Head of caudate nucleus (tissue), 42 donors: ENCODE results near the gene TADA2A.
A peak's percentile ranks its signal among the peaks of the same experiment; 100 is the strongest.

Source experiments
- DNase-seq, 42 donors: peaks; one replicate each; pipeline versions ENCODE4 v3.0.0 to v3.0.0-alpha.2; 2020 to 2021; ENCODE audit warnings: mixed read lengths in 7 of 42
- intact Hi-C: fragments of 100-400 bp; cut with DNase I; formaldehyde crosslinking; loops from one replicate; pipeline ENCODE4 v1.15.0; 2022

The TADA2A gene

GRCh38 chr17:37406635-37407461, at the start of gene TADA2A, which contains the start of gene ACACA:
Gene TADA2A (plus strand): TSS chr17:37406886. CDS start chr17:37411366, 4,480 bp downstream.
Gene ACACA (minus strand): TSS chr17:37406836. CDS start chr17:37406299, 537 bp downstream.
- intact Hi-C loops, result loop anchor here (5.0 kb wide), 2 partner anchors 35 to 50 kb away; no protein-coding TSS in a partner anchor
- peak; percentile 40 to 89 (median 74) for DNase-seq

- DNase-seq, result peak; percentile 32 to 83 (median 64)
- intact Hi-C loops, result loop anchor here (5.0 kb wide), 1 partner anchor 49 kb away; the partner anchor contains the start of genes ACACA and TADA2A
Observed at GRCh38 chr17:37358098-37358829, 48.4 kb upstream of the TADA2A start.

DNA sequence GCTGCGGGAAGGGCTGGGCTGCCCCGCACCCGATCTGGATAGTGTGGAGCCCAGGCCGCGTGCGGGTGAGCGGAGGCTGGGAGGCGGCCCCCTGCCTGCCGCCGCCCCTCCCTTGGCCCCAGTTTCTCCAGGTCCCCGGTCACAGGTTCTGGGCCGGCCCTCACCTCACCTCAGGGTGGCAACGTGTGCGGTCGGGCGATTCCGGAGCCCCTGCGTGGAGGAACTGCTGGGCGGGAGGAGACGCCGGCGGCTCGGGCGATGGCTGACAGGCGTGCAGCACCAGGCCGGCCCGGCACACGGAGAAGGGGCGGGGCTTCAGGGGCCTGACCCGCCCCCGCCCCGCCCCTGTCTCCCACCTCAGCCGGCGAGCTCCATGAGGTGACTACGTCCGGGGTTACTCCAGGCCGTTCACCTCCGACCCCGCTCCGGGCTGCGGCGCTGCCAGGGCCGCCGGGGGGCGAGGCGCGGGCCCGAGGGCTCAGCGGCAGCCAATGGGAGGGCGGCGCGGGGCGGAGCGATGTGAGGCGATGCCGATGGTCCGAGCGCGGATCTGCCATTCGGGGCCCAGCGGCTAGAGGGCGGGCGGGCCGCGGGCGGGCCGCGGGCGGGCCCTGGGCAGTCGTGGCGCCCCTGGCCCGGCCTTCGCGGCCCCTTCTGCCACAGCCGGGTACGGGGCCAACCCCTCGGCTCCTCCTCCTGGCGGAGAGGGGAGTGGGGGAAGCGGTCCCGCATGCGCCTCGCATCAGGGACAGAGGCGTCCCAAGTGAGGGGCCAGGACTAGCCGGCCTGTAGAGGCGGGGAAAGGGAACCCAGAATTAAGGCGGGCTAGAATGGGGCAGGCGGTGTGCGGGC, 47.6 kb upstream of the TADA2A start:
- intact Hi-C loops, result loop anchor here (5.0 kb wide), 1 partner anchor 48 kb away; the partner anchor contains the start of genes ACACA and TADA2A

GRCh38 chr17:37359682-37360188, 47.0 kb upstream of the TADA2A start:
- peak in 4 of 42 donors; percentile 4 to 13 (median 6) for DNase-seq
- intact Hi-C loops, result loop anchor here (5.0 kb wide), 1 partner anchor 48 kb away; the partner anchor contains the start of genes ACACA and TADA2A

More for the DNA sequence above, 47.6 kb upstream of the TADA2A start:
- peak; percentile 82 to 97 (median 94) for DNase-seq

DNA sequence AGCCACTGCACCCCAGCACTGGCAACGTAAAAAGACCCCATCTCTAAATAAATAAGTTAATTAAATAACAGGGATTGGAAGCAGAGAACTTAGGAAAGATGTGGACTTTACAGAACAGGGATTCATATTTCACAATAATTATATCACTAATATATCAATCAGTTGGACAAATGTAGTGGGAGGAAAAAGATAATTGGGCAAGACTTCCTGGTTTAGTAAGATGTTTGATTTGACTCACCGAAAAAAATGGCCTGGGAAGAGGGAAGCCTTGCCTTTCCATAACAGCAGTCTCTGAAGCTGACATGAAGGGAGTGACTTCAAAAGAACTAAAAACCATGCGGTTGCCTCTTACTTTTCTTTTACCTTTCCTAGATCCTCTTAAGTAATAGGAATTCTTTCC, 46.1 kb upstream of the TADA2A start:
- no peak for DNase-seq
- intact Hi-C loops, result no loop called here

GRCh38 chr17:37361543-37361942, 45.1 kb upstream of the TADA2A start:
- DNase-seq, result no peak
- intact Hi-C loops, result no loop called here

DNA sequence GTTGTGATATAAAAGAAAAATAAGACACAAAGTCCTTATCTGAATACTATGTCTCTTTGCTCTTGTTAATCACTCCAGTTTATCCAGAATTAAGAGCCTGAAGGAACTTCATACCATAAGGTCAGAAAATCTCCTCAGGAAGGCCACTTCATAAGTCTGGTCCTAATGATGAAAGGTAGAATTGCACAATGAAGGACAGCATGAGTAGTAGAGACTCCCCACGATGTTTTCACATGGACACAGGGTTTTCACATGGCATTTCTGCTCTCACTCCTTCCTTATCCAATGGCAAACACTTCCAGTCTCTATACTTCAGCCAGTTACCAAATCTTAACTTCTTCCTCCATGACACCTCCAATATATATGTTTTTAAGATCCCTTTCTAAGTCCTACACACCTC, 41.1 kb upstream of the TADA2A start:
- DNase-seq, result no peak
- intact Hi-C loops, result no loop called here

DNA sequence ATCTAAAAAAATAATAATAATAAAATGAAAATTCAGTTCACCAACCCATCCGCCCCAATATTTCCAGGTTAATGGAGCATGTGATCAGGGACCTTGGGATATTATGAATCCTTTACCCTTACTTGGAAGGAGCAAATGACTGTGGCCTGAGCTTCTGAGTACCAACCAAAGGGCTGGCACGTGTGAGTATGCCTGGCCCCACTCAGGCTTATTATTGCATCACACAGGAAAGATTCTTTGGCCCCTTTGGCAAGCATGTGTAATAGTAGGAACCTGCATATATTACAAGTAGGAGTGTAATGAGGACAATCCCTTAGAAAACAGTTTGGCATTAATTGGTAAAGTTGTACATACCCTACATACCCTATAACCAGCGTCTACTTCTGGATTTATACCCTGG, 38.1 kb upstream of the TADA2A start:
- intact Hi-C loops, result no loop called here
- no peak for DNase-seq

DNA sequence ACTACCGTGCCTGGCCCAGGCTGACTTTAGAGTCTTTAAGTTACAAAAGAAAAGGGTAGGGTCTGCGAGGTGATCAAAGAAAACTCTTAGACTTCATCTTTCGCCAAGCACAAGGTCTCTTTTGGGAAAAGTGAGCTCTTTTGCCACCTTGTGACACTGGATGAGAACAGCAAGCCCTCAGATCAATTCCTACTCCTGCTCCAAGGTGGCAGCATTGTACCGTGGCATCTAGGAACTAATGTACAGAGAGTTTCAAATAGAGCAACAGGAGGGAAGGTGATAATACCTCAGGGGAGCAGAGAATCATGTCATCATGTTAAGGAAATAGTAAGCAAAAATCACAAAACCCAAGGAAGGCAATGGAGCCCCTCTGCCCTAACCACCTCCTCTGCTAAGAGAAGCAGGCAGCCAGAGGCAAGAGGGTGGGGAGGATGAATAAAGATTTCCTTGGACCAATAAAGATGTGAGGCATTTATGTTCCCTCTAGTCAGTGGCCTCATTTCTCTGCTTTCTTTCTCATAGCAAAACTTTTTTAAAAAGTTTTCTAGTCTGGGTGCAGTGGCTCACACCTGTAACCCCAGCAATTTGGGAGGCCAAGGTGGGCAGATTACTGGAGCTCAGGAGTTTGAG, 33.0 kb upstream of the TADA2A start:
- intact Hi-C loops, result loop anchor here (5.0 kb wide), 1 partner anchor 34 kb away; the partner anchor contains the start of genes ACACA and TADA2A
- peak in 41 of 42 donors; percentile 42 to 87 (median 72) for DNase-seq

DNA sequence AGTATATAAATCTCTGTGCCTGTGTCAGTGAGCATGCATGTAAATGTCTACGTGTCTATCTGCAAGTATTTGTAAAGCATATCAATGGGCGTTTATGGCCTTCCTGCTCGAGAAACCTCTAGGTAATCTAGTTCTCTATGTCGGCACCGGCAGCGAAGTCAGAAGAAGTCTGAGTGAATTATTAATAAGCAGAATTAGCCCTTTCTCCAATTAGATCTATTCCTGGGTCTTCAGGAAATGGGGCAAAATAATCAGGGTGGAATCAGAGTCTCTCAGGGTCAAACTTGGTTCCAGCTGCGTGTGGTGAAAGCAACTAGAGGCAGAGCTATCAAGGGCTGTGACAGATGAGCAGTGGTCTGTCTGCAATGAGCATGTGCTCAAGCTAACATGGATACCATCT, 31.0 kb upstream of the TADA2A start, which contains the start of gene C17orf78:
Gene C17orf78, plus strand, starts transcription at position 280 of the 400 bp plus-strand sequence. Its CDS starts 108 bp downstream, at position 388.
- DNase-seq, result no peak
- intact Hi-C loops, result no loop called here

DNA sequence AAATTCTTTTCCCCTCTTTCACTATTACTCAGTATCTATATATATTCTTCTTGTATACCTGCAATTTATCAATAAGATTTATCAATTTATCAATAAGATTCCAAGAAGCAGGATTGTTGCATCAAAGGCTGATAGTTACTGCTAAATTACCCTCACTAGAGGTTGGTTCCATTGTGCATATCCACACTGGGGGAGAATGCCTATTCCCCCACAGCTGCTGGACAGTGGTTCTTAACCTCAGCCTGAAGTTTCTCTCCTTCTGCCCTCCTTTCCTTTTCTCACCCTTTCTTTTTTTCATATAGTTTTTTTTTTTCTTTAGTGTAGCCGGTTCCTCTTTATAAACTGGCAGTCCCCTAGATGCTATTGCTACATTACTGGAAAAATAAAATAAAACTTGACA, 24.6 kb upstream of the TADA2A start:
- DNase-seq, result no peak
- intact Hi-C loops, result no loop called here

DNA sequence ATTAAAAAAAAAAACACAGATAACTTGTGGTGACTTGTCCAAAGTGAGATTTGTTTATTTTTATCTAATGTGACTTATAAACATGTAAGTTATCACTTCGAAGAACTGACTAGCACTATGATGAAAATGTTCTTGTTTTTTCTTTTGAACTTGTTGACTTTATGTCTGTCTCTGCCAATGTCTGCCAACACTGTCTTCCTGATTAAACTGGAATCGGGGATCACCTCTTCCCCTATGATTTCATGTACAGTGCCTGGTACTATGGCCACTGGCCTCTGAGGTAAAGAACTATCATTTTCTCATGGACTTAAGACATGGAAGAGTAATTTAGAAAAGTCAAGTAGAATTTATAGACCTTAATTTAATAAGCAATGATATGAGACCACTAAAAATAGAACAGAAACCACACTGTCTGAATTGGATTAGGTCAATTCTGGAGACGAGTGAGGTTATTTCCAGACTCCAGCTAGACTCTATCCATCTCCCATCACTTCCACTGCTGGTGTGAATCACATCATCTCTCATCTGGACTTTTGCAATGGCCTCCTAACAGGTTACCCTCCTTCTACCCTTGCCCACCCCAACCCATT, 22.0 kb upstream of the TADA2A start:
- no peak for DNase-seq
- intact Hi-C loops, result no loop called here

GRCh38 chr17:37385474-37385990, 21.2 kb upstream of the TADA2A start:
- intact Hi-C loops, result no loop called here
- DNase-seq, result no peak

DNA sequence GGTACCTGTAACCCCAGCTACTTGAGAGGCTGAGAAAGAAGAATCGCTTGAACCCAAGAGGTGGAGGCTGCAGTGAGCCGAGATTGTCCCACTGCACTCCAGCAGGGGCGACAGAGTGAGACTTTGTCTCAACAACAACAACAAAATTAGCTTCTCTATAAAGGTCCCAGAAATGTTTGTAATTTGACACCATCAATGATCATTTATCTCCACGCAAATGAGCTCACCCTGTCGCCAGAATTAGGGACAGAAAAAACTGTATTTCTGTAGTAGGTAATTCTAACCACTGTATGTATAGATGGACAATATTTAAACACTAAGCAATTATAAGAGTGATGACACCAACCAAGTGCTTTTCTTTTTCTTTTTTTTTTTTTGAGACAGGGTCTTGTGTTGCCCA, 20.2 kb upstream of the TADA2A start:
- intact Hi-C loops, result no loop called here
- no peak for DNase-seq

DNA sequence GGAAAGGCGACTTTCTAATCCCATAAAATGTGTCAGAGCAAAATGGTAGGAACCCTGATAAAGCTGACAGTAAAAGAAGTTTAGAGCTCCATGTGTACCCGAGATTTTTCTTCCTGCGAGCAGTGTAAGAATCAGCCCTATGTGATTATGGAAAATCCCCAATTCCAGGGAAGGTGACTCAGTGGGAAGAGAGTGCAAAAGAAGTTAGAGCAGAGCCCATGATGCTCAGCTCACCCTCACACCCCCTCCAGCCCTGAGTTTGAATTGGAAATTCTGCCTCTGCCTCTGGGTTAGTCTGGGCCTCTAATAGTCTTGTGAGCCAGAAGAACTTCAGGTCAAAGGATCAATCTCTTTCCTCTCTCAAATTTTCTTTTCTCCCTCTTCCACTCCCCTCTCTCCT, 18.4 kb upstream of the TADA2A start:
- intact Hi-C loops, result no loop called here
- DNase-seq, result peak in 18 of 42 donors; percentile 8 to 56 (median 36)

GRCh38 chr17:37389160-37389559, 17.5 kb upstream of the TADA2A start:
- no peak for DNase-seq
- intact Hi-C loops, result no loop called here

- DNase-seq, result no peak
- intact Hi-C loops, result no loop called here
Observed at GRCh38 chr17:37391146-37391545, 15.5 kb upstream of the TADA2A start.
